Bladder microvascular endothelial cell (primary cell): ENCODE results near the gene CWH43. TPM values are rescaled to one million over a fixed set of nuclear protein-coding genes. Genes with fewer than 3 reads are reported as not detected.

Experiments
- total RNA-seq: library from RNA; depleted of rRNA; stranded (reverse); fragments of >200 nt; gene quantifications from 2 replicates; pipeline ENCODE4 v1.2.3, GENCODE V29; 2014

The CWH43 gene
- total RNA-seq = not detected in 2 replicates

GRCh38 chr4:48985976-48986653, at the start of gene CWH43:
TSS of gene CWH43 (plus strand) at chr4:48986275. CDS start at chr4:48986430, 155 bp downstream.

Other genes with a start within 250 kb of the CWH43 start
- 92.6 and 172 TPM in 2 replicates for gene FRYL, start 206.0 kb upstream of the CWH43 start, total RNA-seq
- 40.5 and 81.3 TPM in 2 replicates for gene OCIAD1, start 155.2 kb upstream of the CWH43 start, total RNA-seq
- 105 and 129 TPM in 2 replicates for gene OCIAD2, start 79.5 kb upstream of the CWH43 start, total RNA-seq